Mesenchymal stem cell (in vitro differentiated cells and primary cell): ENCODE data around the gene TNRC6A.

Experiments
- DNase-seq: peaks from one replicate; pipeline ENCODE4 v3.0.0-alpha.2; 2013
- H2AFZ ChIP-seq: one replicate; pipeline ENCODE4 v1.6.1; 2013; ENCODE audit warnings: low read depth, mild to moderate bottlenecking, control low read depth, inconsistent platforms, low read length, moderate library complexity
- H2AK5ac ChIP-seq: 2 replicates; pipeline ENCODE4 v1.6.1; 2013; ENCODE audit warnings: low read length, moderate library complexity, mild to moderate bottlenecking, inconsistent platforms; ENCODE audit not compliant: severe bottlenecking
- H2BK120ac ChIP-seq: one replicate; pipeline ENCODE4 v1.6.1; 2013; ENCODE audit warnings: low read depth, mild to moderate bottlenecking, inconsistent platforms, low read length, moderate library complexity
- H2BK12ac ChIP-seq, 2 experiments: one replicate each; pipeline ENCODE4 v1.6.1; 2013; ENCODE audit warnings: inconsistent platforms in 2 of 2, low read length in 2 of 2, mild to moderate bottlenecking in 2 of 2, moderate library complexity in 2 of 2, control low read depth in 1 of 2
- H2BK15ac ChIP-seq: one replicate; pipeline ENCODE4 v1.6.1; 2013; ENCODE audit warnings: mild to moderate bottlenecking, low read depth, inconsistent platforms; ENCODE audit not compliant: poor library complexity, severe bottlenecking
- H2BK5ac ChIP-seq: 2 replicates; pipeline ENCODE4 v1.6.1; 2013; ENCODE audit warnings: low read depth, mild to moderate bottlenecking, low read length, control low read depth, inconsistent platforms; ENCODE audit not compliant: poor library complexity, severe bottlenecking
- H3K14ac ChIP-seq, 2 experiments: one replicate each; pipeline ENCODE4 v1.6.1; 2013; ENCODE audit warnings: inconsistent platforms in 2 of 2, low read length in 2 of 2, control low read depth in 1 of 2, mild to moderate bottlenecking in 1 of 2, moderate library complexity in 1 of 2
- H3K18ac ChIP-seq, 2 experiments: one replicate each; pipeline ENCODE4 v1.6.1; 2013; ENCODE audit warnings: inconsistent platforms in 2 of 2, low read length in 2 of 2, control low read depth in 1 of 2, low read depth in 1 of 2, mild to moderate bottlenecking in 1 of 2
- H3K23ac ChIP-seq, 2 experiments: one replicate each; pipeline ENCODE4 v1.6.1; 2013; ENCODE audit warnings: inconsistent platforms in 2 of 2, low read length in 2 of 2, mild to moderate bottlenecking in 2 of 2, moderate library complexity in 2 of 2, control low read depth in 1 of 2
- H3K27ac ChIP-seq: 2 replicates; pipeline ENCODE4 v1.5.1; 2013; ENCODE audit warnings: mild to moderate bottlenecking, moderate library complexity, low read length, control low read depth, inconsistent platforms; ENCODE audit not compliant: poor library complexity, severe bottlenecking
- H3K27me3 ChIP-seq, 2 experiments: 2 replicates each; pipeline versions ENCODE4 v1.6.1 to v1.7.0; 2013; ENCODE audit warnings: low read length in 2 of 2, mild to moderate bottlenecking in 2 of 2, moderate library complexity in 2 of 2, control low read depth in 1 of 2, inconsistent platforms in 1 of 2; ENCODE audit not compliant: control insufficient read depth in 1 of 2, insufficient read depth in 1 of 2
- H3K36me3 ChIP-seq, 2 experiments: 2 replicates each; pipeline versions ENCODE4 v1.6.1 to v1.7.0; 2013; ENCODE audit warnings: low read length in 2 of 2, control low read depth in 1 of 2, inconsistent platforms in 1 of 2, low read depth in 1 of 2, mild to moderate bottlenecking in 1 of 2; ENCODE audit not compliant: insufficient read depth in 2 of 2, control insufficient read depth in 1 of 2
- H3K4ac ChIP-seq, 2 experiments: one replicate each; pipeline ENCODE4 v1.6.1; 2013; ENCODE audit warnings: inconsistent platforms in 2 of 2, low read length in 2 of 2, mild to moderate bottlenecking in 2 of 2, moderate library complexity in 2 of 2, control low read depth in 1 of 2, low read depth in 1 of 2
- H3K4me1 ChIP-seq: 2 replicates; pipeline ENCODE4 v1.6.1; 2013; ENCODE audit warnings: low read depth, low read length, control low read depth; ENCODE audit not compliant: control insufficient read depth, insufficient read depth
- H3K4me2 ChIP-seq: 2 replicates; pipeline ENCODE4 v1.6.1; 2013; ENCODE audit warnings: low read length, mild to moderate bottlenecking, inconsistent platforms; ENCODE audit not compliant: poor library complexity, severe bottlenecking
- H3K4me3 ChIP-seq, 2 experiments: 2 replicates each; pipeline versions ENCODE4 v1.5.1 to v1.7.0; 2013; ENCODE audit warnings: low read length in 2 of 2, mild to moderate bottlenecking in 2 of 2, control low read depth in 1 of 2, low read depth in 1 of 2; ENCODE audit not compliant: insufficient read depth in 1 of 2
- H3K79me1 ChIP-seq: replicated peaks from 2 replicates; pipeline ENCODE4 v1.6.1; 2013; ENCODE audit warnings: mild to moderate bottlenecking, control low read depth, low read length, inconsistent platforms; ENCODE audit not compliant: poor library complexity, severe bottlenecking
- H3K9ac ChIP-seq: 2 replicates; pipeline ENCODE4 v1.7.0; 2013; ENCODE audit warnings: mild to moderate bottlenecking, low read length, moderate library complexity
- H3K9me3 ChIP-seq: 2 replicates; pipeline ENCODE4 v1.7.0; 2013; ENCODE audit warnings: mild to moderate bottlenecking, low read length; ENCODE audit not compliant: control insufficient read depth
- H4K8ac ChIP-seq: one replicate; pipeline ENCODE4 v1.6.1; 2013; ENCODE audit warnings: inconsistent platforms, mild to moderate bottlenecking, low read length, moderate library complexity
- H4K91ac ChIP-seq: one replicate; pipeline ENCODE4 v1.6.1; 2013; ENCODE audit warnings: mild to moderate bottlenecking, low read length, inconsistent platforms
- WGBS: methylation state at CpG from one replicate; pipeline ENCODE4 v1.1.7; 2013; ENCODE audit warnings: mixed read lengths; 5-methylcytosine and 5-hydroxymethylcytosine counted together

TNRC6A gene

DNA sequence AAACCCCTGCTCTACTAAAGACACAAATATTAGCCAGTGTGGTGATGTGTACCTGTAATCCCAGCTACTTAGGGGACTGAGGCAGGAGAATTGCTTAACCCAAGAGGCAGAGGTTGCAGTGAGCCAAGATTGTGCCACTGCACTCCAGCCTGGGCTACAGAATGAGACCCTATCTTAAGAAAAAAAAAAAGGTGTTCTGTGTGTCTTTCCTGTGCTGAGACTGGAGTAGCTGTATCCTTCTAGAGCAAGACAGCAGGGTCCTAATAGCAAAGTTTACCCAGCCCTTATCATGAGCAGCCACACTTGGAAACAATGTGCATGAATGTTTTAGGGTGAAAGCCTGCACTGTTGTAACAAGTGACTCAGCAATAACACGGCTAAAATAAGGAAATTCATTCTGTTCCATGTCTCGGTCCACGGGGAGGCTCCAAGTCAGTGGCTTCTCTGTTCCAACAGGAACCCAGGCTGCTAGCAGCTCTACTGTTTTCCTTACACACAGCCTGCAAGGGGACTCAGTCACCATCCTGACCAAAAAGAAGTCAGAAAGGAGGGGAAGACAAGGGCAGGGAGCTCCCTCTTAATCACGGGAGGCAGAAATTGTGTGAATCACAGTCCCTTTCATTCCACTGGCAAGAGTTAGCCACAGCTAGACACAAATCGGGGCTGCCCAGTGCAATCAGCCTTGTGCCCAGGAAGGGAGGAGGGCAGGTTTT, 109.3 kb downstream of the TNRC6A start:
- Histone ChIP-seq H3K36me3 (no peaks in the 10 kb centered on the region), H3K23ac (no peak overlapping the region)

GRCh38 chr16:24839347-24839972, 110.0 kb downstream of the TNRC6A start:
- no peaks in the 10 kb centered on the region for H3K27me3 ChIP-seq
- no peak overlapping the region for H3K4ac ChIP-seq
- no peak overlapping the region for H3K18ac ChIP-seq
- no peak overlapping the region for H3K23ac ChIP-seq
- H2BK5ac ChIP-seq = no peak overlapping the region
- H3K14ac ChIP-seq = no peak overlapping the region
- no peak overlapping the region for H2BK120ac ChIP-seq
- peak overlapping the region; percentile 55 for H3K27ac ChIP-seq
- peak overlapping the region; percentile 75 for H3K9ac ChIP-seq
- no peak for DNase-seq
- no peak overlapping the region for H4K8ac ChIP-seq
- H2BK12ac ChIP-seq = no peak overlapping the region
- peak overlapping the region; percentile 48 for H3K4me2 ChIP-seq
- H3K36me3 ChIP-seq = no peaks in the 10 kb centered on the region
- H2AFZ ChIP-seq = no peak overlapping the region
- H3K79me1 ChIP-seq = no peaks in the 10 kb centered on the region
- H3K4me1 ChIP-seq = peaks cover 16% of the 10 kb centered on the region
- WGBS = 96% methylated on average over 6 of the region's 7 CpGs
- H2AK5ac ChIP-seq = no peak overlapping the region
- H3K4me3 ChIP-seq = peak overlapping the region in 1 of 2 experiments; percentile 69
- H2BK15ac ChIP-seq = no peak overlapping the region
- no peak overlapping the region for H4K91ac ChIP-seq
- no peaks in the 10 kb centered on the region for H3K9me3 ChIP-seq

More for the DNA sequence above, 109.3 kb downstream of the TNRC6A start:
- peaks cover 19% of the 10 kb centered on the region for H3K4me1 ChIP-seq
- H2AFZ ChIP-seq = peak overlapping the region; percentile 62
- H4K8ac ChIP-seq = peak overlapping the region; percentile 57
- no peaks in the 10 kb centered on the region for H3K9me3 ChIP-seq
- no peaks in the 10 kb centered on the region for H3K79me1 ChIP-seq
- DNase-seq = peak; percentile 54
- 55% methylated on average over 5 of the region's 5 CpGs for WGBS
- no peak overlapping the region for H2BK12ac ChIP-seq
- peak overlapping the region; percentile 55 for H3K27ac ChIP-seq
- peak overlapping the region; percentile 75 for H3K9ac ChIP-seq
- no peak overlapping the region for H2BK120ac ChIP-seq
- H3K27me3 ChIP-seq = no peaks in the 10 kb centered on the region
- H2BK5ac ChIP-seq = peak overlapping the region; percentile 35
- peak overlapping the region in 1 of 2 experiments; percentile 48 for H3K18ac ChIP-seq
- peak overlapping the region; percentile 48 for H3K4me2 ChIP-seq
- H2BK15ac ChIP-seq = no peak overlapping the region
- H4K91ac ChIP-seq = no peak overlapping the region
- no peak overlapping the region for H2AK5ac ChIP-seq
- peak overlapping the region in 1 of 2 experiments; percentile 69 for H3K4me3 ChIP-seq
- no peak overlapping the region for H3K4ac ChIP-seq
- no peak overlapping the region for H3K14ac ChIP-seq

- Histone ChIP-seq H3K14ac (no peak overlapping the region), H3K4me1 (peaks cover 18% of the 10 kb centered on the region), H3K4ac (no peak overlapping the region), H3K4me2 (no peak overlapping the region), H3K27me3 (no peaks in the 10 kb centered on the region), H2BK15ac (no peak overlapping the region), H3K23ac (no peak overlapping the region), H2BK5ac (no peak overlapping the region), H3K18ac (no peak overlapping the region), H3K9me3 (no peaks in the 10 kb centered on the region), H3K79me1 (no peaks in the 10 kb centered on the region), H4K8ac (no peak overlapping the region), H3K9ac (no peak overlapping the region), H4K91ac (no peak overlapping the region), H2BK120ac (no peak overlapping the region), H2BK12ac (no peak overlapping the region), H3K4me3 (no peak overlapping the region), H2AK5ac (no peak overlapping the region), H3K27ac (no peak overlapping the region), H3K36me3 (no peaks in the 10 kb centered on the region), H2AFZ (no peak overlapping the region)
- no peak for DNase-seq
Observed at GRCh38 chr16:24841291-24841690, 111.8 kb downstream of the TNRC6A start.

DNA sequence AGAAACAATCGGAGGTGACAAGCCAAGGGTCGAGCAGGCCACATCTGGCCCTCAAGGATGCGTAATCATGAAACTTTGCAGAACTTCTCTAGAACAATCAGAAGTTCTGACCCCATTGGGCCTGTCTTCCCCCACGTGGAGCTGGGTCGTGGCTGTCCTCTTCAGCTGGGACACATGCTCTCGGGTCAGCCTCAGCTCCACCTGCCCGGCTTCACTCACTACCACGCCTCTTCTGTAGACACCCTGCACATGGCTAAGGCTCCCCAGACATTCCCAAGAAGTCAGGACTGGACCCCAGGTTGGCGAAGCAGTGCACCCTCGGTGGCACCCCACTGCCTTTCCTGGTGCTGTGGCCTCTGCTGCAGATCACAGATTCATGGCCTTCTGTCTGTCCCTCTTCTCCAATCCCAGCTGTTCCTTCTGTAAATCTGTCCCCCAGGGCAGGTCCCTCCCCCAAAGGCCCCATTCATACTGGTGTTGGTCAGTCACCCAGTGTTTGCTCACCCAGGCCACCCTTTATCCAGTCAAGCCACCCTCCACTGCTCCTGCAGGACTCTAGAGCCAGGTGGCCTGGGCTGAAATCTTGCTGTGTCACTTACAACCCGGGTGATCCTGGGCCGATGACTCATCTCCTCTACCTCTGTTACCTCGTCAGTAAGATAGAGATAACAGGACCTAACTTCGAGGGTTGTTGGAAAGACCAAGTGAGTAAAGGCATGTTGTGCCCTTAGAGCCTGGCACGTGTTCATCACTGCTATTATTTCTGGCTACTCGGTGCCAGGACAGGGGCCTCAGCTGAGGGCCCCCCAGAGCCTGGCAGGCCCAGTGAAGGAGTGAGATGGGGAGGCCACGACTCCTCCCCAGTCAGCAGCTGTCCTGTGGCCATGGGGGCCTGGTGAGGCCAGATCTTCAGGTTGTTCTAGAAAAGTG, 114.9 kb downstream of the TNRC6A start:
- no peak overlapping the region for H2AK5ac ChIP-seq
- no peaks in the 10 kb centered on the region for H3K79me1 ChIP-seq
- H3K4me2 ChIP-seq = no peak overlapping the region
- no peaks in the 10 kb centered on the region for H3K27me3 ChIP-seq
- no peak overlapping the region for H3K14ac ChIP-seq
- WGBS = 85% methylated on average over 15 of the region's 17 CpGs
- peaks cover 13% of the 10 kb centered on the region for H3K4me1 ChIP-seq
- H3K4ac ChIP-seq = no peak overlapping the region
- H2BK5ac ChIP-seq = no peak overlapping the region
- DNase-seq = no peak
- H3K9ac ChIP-seq = no peak overlapping the region
- no peak overlapping the region for H2BK15ac ChIP-seq
- H3K4me3 ChIP-seq = no peak overlapping the region
- no peak overlapping the region for H3K18ac ChIP-seq
- no peak overlapping the region for H2BK120ac ChIP-seq
- H3K23ac ChIP-seq = no peak overlapping the region
- H4K8ac ChIP-seq = no peak overlapping the region
- no peak overlapping the region for H2BK12ac ChIP-seq
- H2AFZ ChIP-seq = no peak overlapping the region
- H4K91ac ChIP-seq = no peak overlapping the region
- H3K36me3 ChIP-seq = no peaks in the 10 kb centered on the region
- no peaks in the 10 kb centered on the region for H3K9me3 ChIP-seq
- H3K27ac ChIP-seq = no peak overlapping the region
